HCT116 (cell line): ENCODE data around the gene SERTAD2. TPM values are rescaled to one million over a fixed set of nuclear protein-coding genes. Genes with fewer than 3 reads are reported as not detected.

ENCODE experiments used
- ATAC-seq: fragments of 200-7000 bp; cut with Tn5 transposase; 2 replicates; pipeline ENCODE4 v1.9.1; 2020; ENCODE audit warnings: mild to moderate bottlenecking, moderate library complexity
- BruUV-seq: library from RNA; stranded (reverse); fragments of 400-500 nt; replicated peaks from 2 replicates; lab custom pipeline; 2021; lab: Mats Ljungman, UMichigan
- CTCF ChIA-PET: fragments of 300-600 bp; sonication (Branson Sonifier 250); formaldehyde crosslinking; loops from one replicate; lab custom pipeline; 2021; ENCODE audit warnings: antibody characterized with exemption; lab: Charles Lee
- POLR2A ChIA-PET: fragments of 300-600, 350-600 bp; sonication (Branson Sonifier 250); formaldehyde crosslinking; loops from one replicate; lab custom pipeline; 2021; ENCODE audit warnings: antibody characterized with exemption; lab: Charles Lee
- RAD21 ChIA-PET, 2 experiments: fragments of 300-600 bp; sonication (Branson Sonifier 250); formaldehyde crosslinking; loops; one replicate each; lab custom pipeline; 2023; ENCODE audit warnings: low total read pairs in 2 of 2; ENCODE audit not compliant: uncharacterized antibody in 2 of 2, unreplicated experiment in 2 of 2, low non-redundant PET in 1 of 2; lab: Charles Lee
- DNase-seq: peaks from one replicate; pipeline ENCODE4 v3.0.0-alpha.2; 2010; ENCODE audit warnings: low read depth, low spot score
- H2AFZ ChIP-seq: fragments of 200-600 bp; shearing (Covaris generic), sonication (generic); 2 replicates; pipeline ENCODE4 v1.6.1; 2017; ENCODE audit warnings: low read depth, mixed run types, mixed read lengths, antibody characterized with exemption, low read length; ENCODE audit not compliant: poor library complexity, severe bottlenecking
- H3K27ac ChIP-seq: 2 replicates; pipeline ENCODE4 v1.5.1; 2012; ENCODE audit warnings: low read depth, low read length
- H3K27me3 ChIP-seq: fragments of 200-600 bp; sonication (generic); 2 replicates; pipeline ENCODE4 v1.6.1; 2016; ENCODE audit warnings: mixed run types, low read length, mixed read lengths; ENCODE audit not compliant: insufficient read depth
- H3K36me3 ChIP-seq, 2 experiments: fragments of 200-500 bp in 1 of 2; fragments of 200-600 bp in 1 of 2; sonication (Bioruptor generic) in 1 of 2; sonication (generic) in 1 of 2; 2 replicates each; pipeline versions ENCODE4 v1.5.1 to v1.6.1; 2014 to 2016; ENCODE audit warnings: low read length in 2 of 2, inconsistent platforms in 1 of 2, mixed read lengths in 1 of 2, mixed run types in 1 of 2; ENCODE audit not compliant: insufficient read depth in 2 of 2, control insufficient read depth in 1 of 2
- H3K4me1 ChIP-seq, 2 experiments: fragments of 200-600 bp in 1 of 2; sonication (generic) in 1 of 2; 2 replicates each; pipeline versions ENCODE4 v1.5.1 to v1.6.1; 2012 to 2017; ENCODE audit warnings: low read length in 2 of 2, inconsistent platforms in 1 of 2, mild to moderate bottlenecking in 1 of 2, mixed read lengths in 1 of 2, mixed run types in 1 of 2, moderate library complexity in 1 of 2; ENCODE audit not compliant: insufficient read depth in 2 of 2, control insufficient read depth in 1 of 2
- H3K4me2 ChIP-seq: fragments of 200-600 bp; sonication (generic); 2 replicates; pipeline ENCODE4 v1.6.1; 2017; ENCODE audit warnings: mixed run types, low read length, mixed read lengths
- H3K4me3 ChIP-seq, 2 experiments: fragments of 200-600 bp in 1 of 2; sonication (generic) in 1 of 2; replicated peaks in 1 of 2; 2 replicates each; pipeline ENCODE4 v1.5.1; 2011 to 2016; ENCODE audit warnings: low read length in 2 of 2, control low read depth in 1 of 2, low read depth in 1 of 2, mild to moderate bottlenecking in 1 of 2, mixed read lengths in 1 of 2, mixed run types in 1 of 2
- H3K79me2 ChIP-seq: fragments of 200-600 bp; sonication (generic); 2 replicates; pipeline ENCODE4 v1.6.1; 2017; ENCODE audit warnings: mild to moderate bottlenecking, mixed run types, low read length, moderate library complexity, mixed read lengths; ENCODE audit not compliant: insufficient read depth
- H3K9ac ChIP-seq: fragments of 200-600 bp; sonication (generic); 2 replicates; pipeline ENCODE4 v1.6.1; 2016; ENCODE audit warnings: low read length, mixed read lengths
- H3K9me2 ChIP-seq: fragments of 200-600 bp; sonication (generic), shearing (Covaris generic); 2 replicates; pipeline ENCODE4 v1.6.1; 2017; ENCODE audit warnings: mixed run types, mild to moderate bottlenecking, moderate library complexity; ENCODE audit not compliant: insufficient read depth
- H3K9me3 ChIP-seq, 2 experiments: fragments of 200-500 bp in 1 of 2; fragments of 200-600 bp in 1 of 2; sonication (Bioruptor generic) in 1 of 2; sonication (generic) in 1 of 2; 2 replicates each; pipeline ENCODE4 v1.6.1; 2014 to 2017; ENCODE audit warnings: low read length in 2 of 2, mixed read lengths in 2 of 2, inconsistent platforms in 1 of 2, low read depth in 1 of 2, mild to moderate bottlenecking in 1 of 2, mixed run types in 1 of 2, moderate library complexity in 1 of 2; ENCODE audit not compliant: control insufficient read depth in 1 of 2, insufficient read depth in 1 of 2
- H4K20me1 ChIP-seq: fragments of 200-600 bp; sonication (generic), shearing (Covaris generic); 2 replicates; pipeline ENCODE4 v1.6.1; 2017; ENCODE audit warnings: mixed run types, mild to moderate bottlenecking, moderate library complexity; ENCODE audit not compliant: insufficient read depth
- ATF3 ChIP-seq: IDR thresholded peaks from 2 replicates; pipeline ENCODE4 v1.6.1; 2012
- CBX3 ChIP-seq: IDR thresholded peaks from 2 replicates; pipeline ENCODE4 v1.6.1; 2012; ENCODE audit warnings: low read depth
- CTCF ChIP-seq, 3 experiments: fragments of 200-600 bp in 1 of 3; sonication (generic) in 1 of 3; IDR thresholded peaks in 2 of 3; conservative IDR thresholded peaks in 1 of 3; 2 replicates each; pipeline ENCODE4 v1.5.1; 2012 to 2017; ENCODE audit warnings: low read depth in 2 of 3, low read length in 2 of 3, antibody characterized with exemption in 1 of 3, borderline replicate concordance in 1 of 3, control low read depth in 1 of 3, mild to moderate bottlenecking in 1 of 3, mixed read lengths in 1 of 3, mixed run types in 1 of 3, moderate library complexity in 1 of 3; ENCODE audit not compliant: insufficient read depth in 1 of 3
- EZH2 ChIP-seq: fragments of 200-600 bp; sonication (generic); IDR thresholded peaks from 2 replicates; pipeline ENCODE4 v1.6.1; 2017; ENCODE audit warnings: antibody characterized with exemption, mixed run types
- FOSL1 ChIP-seq: IDR thresholded peaks from 2 replicates; pipeline ENCODE4 v1.6.1; 2012; ENCODE audit warnings: low read depth
- MAX ChIP-seq: IDR thresholded peaks from 2 replicates; pipeline ENCODE4 v1.6.1; 2012
- POLR2A ChIP-seq: IDR thresholded peaks from 2 replicates; pipeline ENCODE4 v1.7.0; 2011; ENCODE audit warnings: borderline replicate concordance; ENCODE audit not compliant: insufficient read depth, insufficient read length; ENCODE audit errors: extremely low read depth
- RAD21 ChIP-seq: IDR thresholded peaks from 2 replicates; pipeline ENCODE4 v1.6.1; 2012; ENCODE audit warnings: low read depth, mild to moderate bottlenecking
- REST ChIP-seq: IDR thresholded peaks from 2 replicates; pipeline ENCODE4 v1.6.1; 2012; ENCODE audit warnings: low read depth
- TCF7L2 ChIP-seq: IDR thresholded peaks from 2 replicates; pipeline ENCODE4 v1.7.0; 2011; ENCODE audit warnings: borderline replicate concordance, inconsistent platforms; ENCODE audit not compliant: insufficient read depth, insufficient read length; ENCODE audit errors: extremely low read depth
- YY1 ChIP-seq: IDR thresholded peaks from 2 replicates; pipeline ENCODE4 v1.6.1; 2011; ENCODE audit warnings: low read length, low read depth, moderate library complexity, mild to moderate bottlenecking; ENCODE audit not compliant: insufficient replicate concordance; ENCODE audit errors: extremely low read depth
- ZFX ChIP-seq: fragments of 450-650 bp; IDR thresholded peaks from 2 replicates; pipeline ENCODE4 v1.6.1; 2017
- ZNF274 ChIP-seq: fragments of 200-500 bp; sonication (Bioruptor generic); IDR thresholded peaks from 2 replicates; pipeline ENCODE4 v1.6.1; 2014; ENCODE audit warnings: mild to moderate bottlenecking, low read depth, low read length, inconsistent platforms
- intact Hi-C: fragments of 100-400 bp; cut with micrococcal nuclease; formaldehyde crosslinking; loops from 2 replicates; pipeline ENCODE4 v1.10.0; 2022
- total RNA-seq: library from RNA; stranded (reverse); gene quantifications from one replicate; pipeline ENCODE4 v1.2.1, GENCODE V29; 2021; ENCODE audit not compliant: unreplicated experiment

SERTAD2 gene
- total RNA-seq, 1 experiment from 2014 or later: 80.1 TPM

DNA sequence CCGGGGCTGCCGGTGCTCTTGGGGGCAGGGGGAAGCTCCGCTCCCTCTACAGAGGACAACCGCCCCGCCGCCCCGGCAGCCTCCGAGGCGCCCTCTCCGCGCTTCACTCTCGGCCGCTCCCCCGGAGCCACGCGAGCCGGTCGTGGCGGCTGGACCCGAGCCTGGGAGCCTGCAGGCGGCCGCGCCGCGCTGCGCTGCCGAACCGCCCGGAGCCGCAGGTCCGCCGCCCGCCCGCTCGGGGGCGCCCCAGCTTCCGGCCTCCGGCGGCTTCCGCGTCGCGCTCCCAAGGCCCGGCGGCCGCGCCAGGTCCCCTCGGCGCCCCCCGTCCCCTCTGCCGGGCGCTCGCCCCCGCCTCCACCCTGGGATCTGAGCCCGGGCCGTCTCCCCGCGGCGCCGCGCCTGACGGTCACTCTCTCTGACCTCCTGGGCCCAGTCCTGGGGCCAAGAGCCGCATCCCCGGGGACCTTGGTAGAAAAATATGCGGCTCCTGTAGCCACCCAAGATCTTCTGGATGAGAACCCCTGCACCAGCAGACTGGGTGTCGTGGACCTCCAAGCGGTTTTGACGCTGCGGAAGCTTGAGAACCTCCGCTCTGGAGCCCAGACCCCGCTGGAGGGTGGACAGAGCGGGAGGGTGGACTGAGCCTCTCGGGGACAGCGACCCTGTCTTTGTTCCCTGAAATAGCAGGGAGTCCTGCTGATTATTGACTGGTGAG is 44.3 kb downstream of the SERTAD2 start:
- intact Hi-C loops: no loop called here
- ChIA-PET CTCF (no interaction called here), POLR2A (no interaction called here), RAD21 (no interaction called here)
- Histone ChIP-seq H3K9me3 (no peaks in the 10 kb centered on the region; a peak in 1 of 4 replicates), H3K9me2 (no peaks in the 10 kb centered on the region), H2AFZ (no peak overlapping the region), H3K36me3 (no peaks in the 10 kb centered on the region), H4K20me1 (no peaks in the 10 kb centered on the region), H3K79me2 (no peaks in the 10 kb centered on the region), H3K4me2 (no peak overlapping the region), H3K27ac (no peak overlapping the region), H3K4me1 (peaks cover 0 to 5% of the 10 kb centered on the region in 2 experiments; a peak in 1 of 4 replicates), H3K4me3 (no peak overlapping the region), H3K9ac (no peak overlapping the region), H3K27me3 (no peaks in the 10 kb centered on the region)
- no TSS peak for BruUV-seq
- DNase-seq (no peak), ATAC-seq (no peak)
- no peak for TF ChIP-seq ATF3
- no peak for TF ChIP-seq ZFX
- TF ChIP-seq CTCF (IDR thresholded peaks at IDR 0.05 in 2 of 3, conservative IDR thresholded peaks at IDR 0.05 in 1 of 3; ENCODE audit: borderline replicate concordance in 1 of 3, insufficient read depth in 1 of 3, low read depth in 2 of 3, low read length in 2 of 3): no peak
- TF ChIP-seq EZH2: no peak
- no peak for TF ChIP-seq FOSL1

- ATAC-seq (no peak), DNase-seq (no peak)
- H3K27me3 ChIP-seq: no peaks in the 10 kb centered on the region
- ChIA-PET CTCF (no interaction called here), RAD21 (no interaction called here), POLR2A (no interaction called here)
- no peak overlapping the region for H3K9ac ChIP-seq
- no peak overlapping the region for H3K4me2 ChIP-seq
- no peaks in the 10 kb centered on the region for H3K36me3 ChIP-seq
- H2AFZ ChIP-seq: no peak overlapping the region
- no peaks in the 10 kb centered on the region for H3K9me2 ChIP-seq
- H3K27ac ChIP-seq: no peak overlapping the region
- no peaks in the 10 kb centered on the region for H4K20me1 ChIP-seq
- peaks cover 0 to 5% of the 10 kb centered on the region in 2 experiments; a peak in 1 of 4 replicates for H3K4me1 ChIP-seq
- no peaks in the 10 kb centered on the region; a peak in 1 of 4 replicates for H3K9me3 ChIP-seq
- no TSS peak for BruUV-seq
- H3K79me2 ChIP-seq: no peaks in the 10 kb centered on the region
- H3K4me3 ChIP-seq: no peak overlapping the region
- intact Hi-C loops: no loop called here
- TF ChIP-seq REST: no peak
- TF ChIP-seq POLR2A: no peak
- no peak for TF ChIP-seq CBX3
- TF ChIP-seq FOSL1: no peak
- no peak for TF ChIP-seq YY1
- TF ChIP-seq TCF7L2: no peak
- TF ChIP-seq ZNF274: no peak
- no peak for TF ChIP-seq MAX
- no peak for TF ChIP-seq EZH2
- TF ChIP-seq RAD21: no peak
Measured at GRCh38 chr2:64608867-64609226, 44.9 kb downstream of the SERTAD2 start.
